ENCODE measurements around the gene STRAP. TPM values are rescaled to one million over a fixed set of nuclear protein-coding genes. Genes with fewer than 3 reads are reported as not detected.
"Not testable (repeated sequence)": the region's sequence is repeated elsewhere in the genome, so short reads cannot be mapped to it uniquely, and the experiment has no call there.

The STRAP gene
- total and polyA plus RNA-seq, 2 donors from 2014 or later: 85.9 to 99.1 TPM

DNA sequence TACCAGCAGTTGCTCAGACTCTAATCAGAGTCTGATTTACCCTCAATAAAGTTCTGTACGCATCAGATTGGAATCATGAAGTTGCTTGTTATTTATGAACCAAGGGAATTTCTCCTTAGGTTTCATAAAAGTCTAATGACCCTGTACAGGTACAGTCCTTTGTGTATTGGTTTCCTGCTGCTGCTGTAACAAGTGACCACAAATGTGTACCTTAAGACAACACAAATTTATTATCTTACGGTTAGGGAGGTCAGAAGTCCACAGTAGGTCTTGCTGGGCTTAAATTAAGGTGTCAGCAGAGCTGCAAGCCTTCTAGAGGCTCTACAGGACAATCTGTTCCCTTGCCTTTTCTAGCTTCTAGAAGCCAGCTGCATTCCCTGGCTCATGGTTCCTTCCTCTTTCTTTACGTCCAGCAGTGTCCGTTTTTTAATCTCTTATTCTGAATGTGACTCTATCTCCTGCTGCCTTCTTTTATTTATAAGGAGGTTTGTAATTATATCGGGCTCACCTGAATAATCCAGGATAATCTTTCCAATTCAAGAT is 22.3 kb downstream of the STRAP start:
- no peaks in the 10 kb centered on the region for H3K9me3 ChIP-seq (ENCODE audit: control insufficient read depth in 2 of 3, insufficient read depth in 1 of 3, low read length in 3 of 3)
- no peak overlapping the region for H3K9ac ChIP-seq (ENCODE audit: low read length in 3 of 3)
- no peak overlapping the region for H3K4me3 ChIP-seq (ENCODE audit: low read length in 3 of 3)
- no peak overlapping the region for H3K27ac ChIP-seq (ENCODE audit: low read depth in 2 of 2, low read length in 2 of 2)
- TF ChIP-seq, protein P1, sequence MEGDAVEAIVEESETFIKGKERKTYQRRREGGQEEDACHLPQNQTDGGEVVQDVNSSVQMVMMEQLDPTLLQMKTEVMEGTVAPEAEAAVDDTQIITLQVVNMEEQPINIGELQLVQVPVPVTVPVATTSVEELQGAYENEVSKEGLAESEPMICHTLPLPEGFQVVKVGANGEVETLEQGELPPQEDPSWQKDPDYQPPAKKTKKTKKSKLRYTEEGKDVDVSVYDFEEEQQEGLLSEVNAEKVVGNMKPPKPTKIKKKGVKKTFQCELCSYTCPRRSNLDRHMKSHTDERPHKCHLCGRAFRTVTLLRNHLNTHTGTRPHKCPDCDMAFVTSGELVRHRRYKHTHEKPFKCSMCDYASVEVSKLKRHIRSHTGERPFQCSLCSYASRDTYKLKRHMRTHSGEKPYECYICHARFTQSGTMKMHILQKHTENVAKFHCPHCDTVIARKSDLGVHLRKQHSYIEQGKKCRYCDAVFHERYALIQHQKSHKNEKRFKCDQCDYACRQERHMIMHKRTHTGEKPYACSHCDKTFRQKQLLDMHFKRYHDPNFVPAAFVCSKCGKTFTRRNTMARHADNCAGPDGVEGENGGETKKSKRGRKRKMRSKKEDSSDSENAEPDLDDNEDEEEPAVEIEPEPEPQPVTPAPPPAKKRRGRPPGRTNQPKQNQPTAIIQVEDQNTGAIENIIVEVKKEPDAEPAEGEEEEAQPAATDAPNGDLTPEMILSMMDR (IDR thresholded peaks at IDR 0.05; ENCODE audit: borderline replicate concordance, extremely low read depth, insufficient read depth): no peak
- H3K36me3 ChIP-seq (ENCODE audit: control insufficient read depth in 2 of 3, insufficient read depth in 3 of 3, low read length in 3 of 3): peaks cover 3 to 15% (median 8%) of the 10 kb centered on the region in 3 donors
- intact Hi-C loops (cut with DNase I): no loop called here
- FAIRE-seq: no peak
- H3K4me1 ChIP-seq (ENCODE audit: control insufficient read depth in 2 of 3, insufficient read depth in 2 of 3, low read depth in 1 of 3, low read length in 3 of 3): no peaks in the 10 kb centered on the region
- no peaks in the 10 kb centered on the region for H3K27me3 ChIP-seq (ENCODE audit: control insufficient read depth, insufficient read depth, low read length)
- no peak for DNase-seq

DNA sequence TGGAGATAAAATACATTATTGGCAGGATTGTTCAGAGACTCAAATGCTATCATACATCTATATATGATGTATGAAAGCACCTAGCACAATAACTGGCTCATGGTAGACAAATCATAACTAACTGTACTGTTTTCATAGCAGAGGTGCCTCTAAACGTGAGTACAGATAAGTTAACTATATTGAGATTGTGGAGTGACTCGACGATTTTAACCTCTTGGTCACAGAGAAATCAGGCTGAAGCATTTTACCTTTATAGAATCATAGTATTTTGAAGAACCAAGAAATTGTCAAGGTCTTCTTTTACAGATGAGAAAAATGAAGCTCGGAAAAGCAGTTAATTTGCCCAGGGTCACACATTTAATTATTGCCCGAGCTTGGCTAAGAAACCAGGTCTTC is 28.3 kb downstream of the STRAP start:
- intact Hi-C loops (cut with DNase I): no loop called here
- no peaks in the 10 kb centered on the region for H3K4me1 ChIP-seq (ENCODE audit: control insufficient read depth in 2 of 3, insufficient read depth in 2 of 3, low read depth in 1 of 3, low read length in 3 of 3)
- peak overlapping the region in 1 of 3 donors; percentile 90 for H3K4me3 ChIP-seq (ENCODE audit: low read length in 3 of 3)
- H3K9me3 ChIP-seq (ENCODE audit: control insufficient read depth in 2 of 3, insufficient read depth in 1 of 3, low read length in 3 of 3): no peaks in the 10 kb centered on the region
- FAIRE-seq (no peak), DNase-seq (no peak)
- H3K27me3 ChIP-seq (ENCODE audit: control insufficient read depth, insufficient read depth, low read length): no peaks in the 10 kb centered on the region
- H3K9ac ChIP-seq (ENCODE audit: low read length in 3 of 3): no peak overlapping the region
- H3K36me3 ChIP-seq (ENCODE audit: control insufficient read depth in 2 of 3, insufficient read depth in 3 of 3, low read length in 3 of 3): no peaks in the 10 kb centered on the region
- H3K27ac ChIP-seq (ENCODE audit: low read depth in 2 of 2, low read length in 2 of 2): no peak overlapping the region
- TF ChIP-seq, protein P1 (IDR thresholded peaks at IDR 0.05; ENCODE audit: borderline replicate concordance, extremely low read depth, insufficient read depth): no peak

DNA sequence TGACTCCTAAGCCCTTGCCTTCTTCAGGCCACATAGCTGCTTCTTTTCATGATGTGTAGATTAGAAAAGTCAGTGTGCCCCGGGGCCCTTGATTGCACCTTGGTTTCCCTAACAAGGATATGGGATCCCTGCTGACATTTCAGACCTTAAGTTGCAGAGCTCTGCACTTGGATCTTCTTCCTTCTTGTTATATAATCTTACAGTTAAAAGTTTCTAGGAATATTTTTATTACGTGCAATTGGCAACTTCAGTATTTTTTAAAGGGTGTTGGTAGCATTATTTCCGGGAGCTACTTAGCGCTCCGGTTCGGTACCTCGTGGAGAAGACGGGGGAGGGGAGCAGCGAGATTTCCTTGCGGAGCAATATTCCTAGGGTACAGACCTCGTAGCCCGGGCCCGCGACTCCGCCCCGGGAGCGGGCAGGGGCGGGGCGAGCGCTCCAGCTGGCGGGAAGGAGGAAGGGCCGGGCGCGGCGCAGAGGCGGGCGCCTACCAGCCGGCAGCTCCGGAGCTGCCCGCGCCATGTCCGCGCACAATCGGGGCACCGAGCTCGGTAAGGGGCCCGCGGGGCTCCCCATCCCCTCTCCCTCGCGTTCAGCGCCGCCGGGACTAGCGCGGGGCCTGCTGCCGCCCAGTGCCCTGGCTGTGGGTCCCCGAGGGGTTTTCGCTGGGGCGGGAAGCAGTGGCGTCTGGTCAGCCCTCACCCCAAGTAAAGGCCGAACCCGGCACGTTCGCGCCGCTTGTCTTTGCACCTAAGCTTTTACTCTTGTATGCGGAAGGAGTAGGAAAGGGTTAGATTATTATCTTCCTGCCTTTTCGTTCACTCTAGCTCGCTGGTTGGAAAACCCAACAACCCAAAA is 28.9 kb downstream of the STRAP start, which contains the start of gene DERA:
Gene DERA, plus strand, starts transcription at position 469 of the 858 bp plus-strand sequence. Its CDS starts 52 bp downstream, at position 521.
- Histone ChIP-seq H3K9ac (ENCODE audit: low read length in 3 of 3) (peak within 1 kb of the TSS; percentile 57 to 91 (median 66)), H3K27me3 (ENCODE audit: control insufficient read depth, insufficient read depth, low read length) (no peaks in the 10 kb centered on the region), H3K27ac (ENCODE audit: low read depth in 2 of 2, low read length in 2 of 2) (peak within 1 kb of the TSS; percentile 87), H3K9me3 (ENCODE audit: control insufficient read depth in 2 of 3, insufficient read depth in 1 of 3, low read length in 3 of 3) (no peaks in the 10 kb centered on the region), H3K4me3 (ENCODE audit: low read length in 3 of 3) (peak within 1 kb of the TSS; percentile 73 to 91 (median 90)), H3K36me3 (ENCODE audit: control insufficient read depth in 2 of 3, insufficient read depth in 3 of 3, low read length in 3 of 3) (no peaks in the 10 kb centered on the region), H3K4me1 (ENCODE audit: control insufficient read depth in 2 of 3, insufficient read depth in 2 of 3, low read depth in 1 of 3, low read length in 3 of 3) (no peaks in the 10 kb centered on the region)
- TF ChIP-seq, protein P1 (IDR thresholded peaks at IDR 0.05; ENCODE audit: borderline replicate concordance, extremely low read depth, insufficient read depth): no peak
- DNase-seq (peak; percentile 83 to 93 (median 89)), FAIRE-seq (no peak)
- intact Hi-C loops (cut with DNase I): no loop called here

DNA sequence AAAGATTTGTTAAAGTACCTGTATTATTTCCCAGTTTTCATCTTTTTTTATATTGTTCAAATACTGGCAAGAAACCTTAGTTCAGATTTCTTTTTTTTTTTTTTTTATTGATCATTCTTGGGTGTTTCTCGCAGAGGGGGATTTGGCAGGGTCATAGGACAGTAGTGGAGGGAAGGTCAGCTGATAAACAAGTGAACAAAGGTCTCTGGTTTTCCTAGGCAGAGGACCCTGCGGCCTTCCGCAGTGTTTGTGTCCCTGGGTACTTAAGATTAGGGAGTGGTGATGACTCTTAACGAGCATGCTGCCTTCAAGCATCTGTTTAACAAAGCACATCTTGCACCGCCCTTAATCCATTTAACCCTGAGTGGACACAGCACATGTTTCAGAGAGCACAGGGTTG is 29.7 kb downstream of the STRAP start:
- H3K36me3 ChIP-seq (ENCODE audit: control insufficient read depth in 2 of 3, insufficient read depth in 3 of 3, low read length in 3 of 3); DNase-seq; FAIRE-seq; H3K27me3 ChIP-seq (ENCODE audit: control insufficient read depth, insufficient read depth, low read length); H3K4me1 ChIP-seq (ENCODE audit: control insufficient read depth in 2 of 3, insufficient read depth in 2 of 3, low read depth in 1 of 3, low read length in 3 of 3); intact Hi-C loops (cut with DNase I); H3K9me3 ChIP-seq (ENCODE audit: control insufficient read depth in 2 of 3, insufficient read depth in 1 of 3, low read length in 3 of 3): not testable (repeated sequence)
- Histone ChIP-seq H3K9ac (ENCODE audit: low read length in 3 of 3) (peak overlapping the region; percentile 57 to 91 (median 66)), H3K4me3 (ENCODE audit: low read length in 3 of 3) (peak overlapping the region; percentile 73 to 91 (median 90)), H3K27ac (ENCODE audit: low read depth in 2 of 2, low read length in 2 of 2) (peak overlapping the region; percentile 87)

DNA sequence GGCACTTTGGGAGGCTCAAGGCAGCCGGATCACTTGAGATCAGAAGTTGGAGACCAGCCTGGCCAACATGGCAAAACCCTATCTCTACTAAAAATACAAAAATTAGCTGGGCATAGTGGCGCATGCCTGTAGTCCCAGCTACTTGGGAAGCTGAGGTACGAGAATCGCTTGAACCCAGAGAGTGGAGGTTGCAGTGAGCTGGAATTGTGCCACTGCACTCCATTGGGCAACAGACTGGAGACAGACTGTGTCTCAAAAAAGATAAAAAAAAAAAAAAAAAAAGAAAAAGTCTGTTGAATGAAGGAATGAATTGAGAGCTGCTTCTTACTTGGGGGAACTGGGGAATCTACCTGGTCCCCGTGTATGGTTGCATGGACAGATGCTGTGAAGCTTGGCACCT is 31.9 kb downstream of the STRAP start:
- H3K27ac ChIP-seq (ENCODE audit: low read depth in 2 of 2, low read length in 2 of 2); DNase-seq; H3K9ac ChIP-seq (ENCODE audit: low read length in 3 of 3); H3K27me3 ChIP-seq (ENCODE audit: control insufficient read depth, insufficient read depth, low read length); H3K36me3 ChIP-seq (ENCODE audit: control insufficient read depth in 2 of 3, insufficient read depth in 3 of 3, low read length in 3 of 3); H3K4me1 ChIP-seq (ENCODE audit: control insufficient read depth in 2 of 3, insufficient read depth in 2 of 3, low read depth in 1 of 3, low read length in 3 of 3); H3K4me3 ChIP-seq (ENCODE audit: low read length in 3 of 3); H3K9me3 ChIP-seq (ENCODE audit: control insufficient read depth in 2 of 3, insufficient read depth in 1 of 3, low read length in 3 of 3); intact Hi-C loops (cut with DNase I); FAIRE-seq: not testable (repeated sequence)

Data from kidney (tissue), 14 donors.